GM19351 (cell line): Measurements from ENCODE around the gene VWA5A.

Experiments
- ATAC-seq: cut with Tn5 transposase; IDR thresholded peaks from one replicate; pipeline ENCODE4 v1.9.1; 2021; ENCODE audit warnings: mild to moderate bottlenecking, moderate library complexity; ENCODE audit not compliant: unreplicated experiment

The VWA5A gene

GRCh38 chr11:124114942-124115781 lies at the start of gene VWA5A:
VWA5A (plus strand) TSS chr11:124115450; CDS start chr11:124117512, 2,062 bp downstream.
- ATAC-seq = peak; percentile 100

DNA sequence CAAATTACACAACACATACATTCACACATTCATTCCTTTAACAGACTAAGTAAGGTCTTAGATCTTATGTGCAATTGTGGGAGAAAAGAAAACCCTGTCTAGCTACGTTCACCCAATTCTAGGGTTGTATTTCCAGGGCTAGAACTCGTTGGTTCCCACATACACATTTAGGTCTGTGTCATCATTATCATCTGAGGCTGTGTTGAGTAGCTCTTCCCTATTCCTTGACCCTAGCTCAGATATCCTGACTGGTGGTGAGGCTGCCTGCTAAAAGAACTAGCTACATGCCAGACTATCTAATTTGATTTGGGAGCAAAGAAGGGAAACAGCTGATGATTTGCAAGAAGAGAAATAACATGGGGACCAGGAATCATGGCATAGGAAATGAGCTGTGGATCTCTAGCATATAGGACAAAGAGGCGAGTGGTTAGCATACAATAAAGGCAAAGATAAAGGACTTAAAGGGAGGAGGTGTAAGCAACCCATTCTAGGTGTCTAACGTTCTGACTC lies 46.6 kb upstream of the VWA5A start:
- ATAC-seq = no peak

DNA sequence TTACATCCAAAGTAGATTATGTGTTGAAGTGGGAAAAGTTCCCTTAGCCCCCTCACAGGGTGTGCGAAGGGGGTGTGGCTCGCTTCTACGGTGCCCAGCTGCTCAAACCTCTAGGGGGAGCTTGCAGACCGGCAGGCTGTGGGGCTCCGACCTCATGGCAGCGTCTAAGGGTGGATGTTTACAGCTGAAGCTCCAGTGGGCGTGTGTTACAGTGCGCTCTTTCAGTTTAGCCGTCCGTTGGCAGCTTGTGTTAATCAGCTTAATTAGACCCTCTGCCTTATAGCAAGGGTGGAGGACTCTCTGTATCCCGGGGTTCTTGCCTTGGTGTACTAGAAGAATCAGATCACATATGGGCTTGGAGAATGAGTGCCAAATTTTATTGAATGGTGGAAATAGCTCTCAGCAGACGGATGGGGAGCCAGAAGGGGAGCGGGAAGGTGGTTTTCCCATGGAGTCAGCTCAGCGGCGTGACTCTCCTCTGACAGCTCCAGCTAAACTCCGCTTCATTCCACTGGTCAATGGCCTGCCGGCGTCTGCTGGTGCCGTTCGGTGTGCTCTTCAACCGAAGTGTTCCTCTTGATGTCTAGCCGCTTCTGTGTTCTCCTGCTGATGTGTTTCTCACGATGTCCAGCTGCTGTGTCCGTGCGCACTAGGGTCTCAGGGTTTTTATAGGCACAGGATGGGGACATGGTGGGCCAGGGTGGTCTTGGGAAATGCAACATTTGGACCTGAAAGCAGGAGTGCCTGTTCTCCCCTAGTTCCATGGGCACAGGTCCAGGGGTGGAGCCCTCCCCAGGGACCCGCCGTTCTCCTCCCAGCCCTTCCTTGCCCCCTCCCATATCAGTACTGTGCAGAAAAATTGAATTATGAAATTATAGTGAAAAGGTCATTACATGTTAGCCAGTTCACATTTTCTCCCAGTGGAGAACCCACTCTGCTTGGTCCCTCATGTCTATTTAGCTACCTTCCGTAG lies 45.5 kb upstream of the VWA5A start:
- ATAC-seq = peak; percentile 63

DNA sequence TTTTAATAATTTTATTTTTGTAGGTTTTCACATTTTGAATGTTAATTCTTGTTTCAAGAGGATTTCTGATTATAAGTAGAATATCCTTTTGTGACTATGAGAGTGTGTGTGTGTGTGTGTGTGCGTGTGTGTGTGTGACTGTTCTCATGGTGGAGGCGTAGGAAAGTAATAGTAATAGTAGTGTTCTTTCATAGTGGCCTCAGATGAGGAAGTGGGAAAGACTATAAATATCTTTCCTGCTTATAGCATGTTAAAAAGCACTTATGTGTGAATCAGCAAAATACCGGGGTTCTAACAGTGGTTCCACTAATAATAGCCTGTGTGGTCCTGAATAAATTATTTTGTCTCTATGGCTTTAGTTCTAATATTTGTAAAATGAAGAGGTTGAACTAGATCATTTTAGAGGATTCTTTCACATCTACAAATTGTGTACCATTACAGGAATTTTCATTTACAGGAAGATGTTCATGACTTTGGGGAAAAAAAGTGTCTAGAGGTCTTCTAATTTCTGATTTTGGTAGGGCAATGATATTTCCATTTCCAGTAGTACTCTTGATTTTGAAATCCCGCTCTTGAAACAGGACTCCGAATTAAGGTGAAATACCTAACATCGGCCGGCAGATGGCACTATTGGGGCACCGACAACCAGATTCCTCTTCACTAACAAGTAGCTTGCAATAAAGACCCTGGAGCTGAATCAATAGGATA lies 44.2 kb upstream of the VWA5A start:
- ATAC-seq = peak; percentile 86

- ATAC-seq = no peak
Observed at GRCh38 chr11:124071623-124071948, 43.7 kb upstream of the VWA5A start.

DNA sequence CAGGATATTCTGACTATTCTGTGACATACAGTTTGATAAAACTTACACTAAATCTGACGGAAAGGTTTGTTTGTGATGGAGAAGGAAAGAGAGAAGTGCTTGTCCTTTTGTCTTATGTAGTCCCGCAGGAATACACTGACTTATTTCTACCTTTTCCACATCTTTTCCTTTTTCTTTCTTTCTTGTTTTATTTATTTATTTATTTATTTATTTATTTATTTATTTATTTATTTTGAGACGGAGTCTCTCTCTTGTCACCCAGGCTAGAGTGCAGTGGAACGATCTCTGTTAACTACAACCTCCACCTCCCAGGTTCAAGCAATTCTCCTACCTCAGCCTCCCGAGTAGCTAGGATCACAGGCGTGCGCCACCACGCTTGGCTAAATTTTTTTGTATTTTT lies 43.1 kb upstream of the VWA5A start:
- ATAC-seq = no peak

GRCh38 chr11:124074554-124074953 lies 40.7 kb upstream of the VWA5A start:
- no peak for ATAC-seq

GRCh38 chr11:124075492-124075840 lies 39.8 kb upstream of the VWA5A start:
- ATAC-seq = no peak

DNA sequence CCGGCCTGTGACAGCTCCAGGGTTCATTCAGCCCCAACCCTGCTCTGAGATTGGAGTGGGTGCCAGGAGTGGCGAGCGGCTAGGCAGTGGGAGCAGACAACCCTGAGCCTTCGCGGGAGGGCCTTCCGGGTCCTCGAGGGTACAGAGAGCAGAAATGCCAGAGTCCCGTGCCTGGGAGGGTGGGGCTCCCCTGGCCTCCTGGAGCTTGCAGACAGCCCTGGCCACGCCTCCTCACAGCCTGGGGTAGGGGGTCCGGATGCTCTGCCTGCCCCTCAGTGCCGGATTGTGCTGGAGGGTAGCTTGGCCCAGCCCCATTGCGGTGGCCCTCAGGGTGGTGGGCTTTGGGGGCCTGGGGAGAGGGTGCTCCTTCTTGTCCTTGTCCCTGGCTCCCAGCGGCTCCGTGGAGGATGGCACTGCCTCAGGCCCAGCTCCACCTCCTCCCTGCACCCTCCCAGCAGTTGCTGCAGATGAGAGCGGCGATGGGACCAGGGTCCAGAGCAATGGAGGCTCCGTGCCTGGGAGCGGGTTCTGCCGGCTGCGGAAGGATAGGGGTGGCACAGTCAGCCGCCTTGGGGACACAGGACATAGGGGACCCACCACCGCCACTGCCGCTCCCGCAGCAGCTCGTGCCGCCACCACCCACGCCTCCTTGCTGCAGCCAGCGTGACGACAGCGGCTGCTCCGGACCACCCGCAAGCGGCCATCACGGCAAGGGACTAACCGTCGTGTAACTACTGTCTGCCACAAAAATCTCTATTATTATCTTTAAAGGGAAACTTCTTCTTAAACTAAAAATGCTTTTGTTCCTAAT lies 39.2 kb upstream of the VWA5A start:
- peak; percentile 71 for ATAC-seq

- ATAC-seq = no peak
Observed at GRCh38 chr11:124077266-124077665, 38.0 kb upstream of the VWA5A start.

DNA sequence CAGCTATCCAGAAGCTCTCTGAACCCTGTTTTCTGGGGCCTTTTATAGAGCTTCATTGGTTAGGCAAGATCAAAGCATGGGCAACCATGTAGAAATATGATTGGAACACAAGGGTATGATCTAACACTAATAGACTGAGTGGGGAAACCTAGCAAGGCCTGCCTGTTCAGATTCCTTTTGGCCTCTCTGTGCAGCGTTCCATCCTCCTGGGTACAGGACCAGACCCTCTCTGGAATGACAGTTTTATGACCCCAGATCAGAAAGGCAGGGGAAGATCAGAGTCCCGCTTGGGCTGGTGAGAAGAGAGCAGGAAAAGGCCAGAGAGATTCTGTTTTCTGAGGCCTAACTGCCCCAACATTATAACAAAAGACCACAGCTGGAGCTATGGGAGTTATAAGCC lies 36.7 kb upstream of the VWA5A start:
- no peak for ATAC-seq

GRCh38 chr11:124079631-124080326 lies 35.5 kb upstream of the VWA5A start:
- no peak for ATAC-seq

- ATAC-seq = no peak
Observed at GRCh38 chr11:124080327-124081001, 34.8 kb upstream of the VWA5A start.

DNA sequence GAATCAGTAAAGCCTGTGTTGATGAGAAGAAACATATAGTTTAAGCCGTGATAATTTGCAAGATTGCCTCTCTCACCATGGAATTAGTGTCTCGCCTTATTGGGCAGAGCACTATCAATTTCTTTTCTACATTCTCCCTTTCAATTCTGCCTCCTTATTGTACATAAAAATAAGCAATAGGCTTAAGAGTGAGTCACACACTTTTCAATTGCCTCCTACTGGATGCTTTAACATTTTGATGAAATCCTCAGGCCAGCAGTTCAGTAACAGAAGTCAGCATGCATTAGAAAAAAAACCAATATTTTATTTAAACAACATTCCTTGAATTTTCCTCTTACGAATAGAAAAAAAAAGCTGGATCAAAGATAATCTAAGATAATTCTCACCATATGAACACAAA lies 33.8 kb upstream of the VWA5A start:
- ATAC-seq = no peak

- ATAC-seq = no peak
Observed at GRCh38 chr11:124082371-124082770, 32.9 kb upstream of the VWA5A start.

- ATAC-seq = no peak
Observed at GRCh38 chr11:124085583-124085982, 29.7 kb upstream of the VWA5A start.

GRCh38 chr11:124085997-124086846 lies 29.0 kb upstream of the VWA5A start:
- ATAC-seq = no peak

- no peak for ATAC-seq
Observed at GRCh38 chr11:124090996-124091395, 24.3 kb upstream of the VWA5A start.
